Measurements from ENCODE around the gene NRG2. TPM values are rescaled to one million over a fixed set of nuclear protein-coding genes. Genes with fewer than 3 reads are reported as not detected.

Gene NRG2
- total and polyA plus RNA-seq, 2 of the 4 experiments (the other 2 are of a cell fraction) = 0.18 TPM; not detected in 1

GRCh38 chr5:139867581-139867980 lies 175.5 kb downstream of the NRG2 start:
- no peak overlapping the region for H2AK9ac ChIP-seq (replicated peaks; ENCODE audit: low read depth, low read length, poor library complexity)
- dilution Hi-C loops (cut with HindIII; ENCODE audit: low sequenced_read_pairs, unreplicated experiment) = no loop called here
- no TSS peak for BruUV-seq (replicated peaks)
- H2BK15ac ChIP-seq (ENCODE audit: low read depth, low read length) = no peak overlapping the region
- no peak overlapping the region for H4K8ac ChIP-seq (ENCODE audit: low read depth in 2 of 2, low read length in 2 of 2)
- TF ChIP-seq MAFK (IDR thresholded peaks at IDR 0.05; ENCODE audit: low read depth, low read length) = no peak
- TF ChIP-seq CTCF (conservative IDR thresholded peaks at IDR 0.05; ENCODE audit: low read depth, low read length) = no peak
- TF ChIP-seq BHLHE40 (IDR thresholded peaks at IDR 0.05; ENCODE audit: low read depth, low read length) = no peak
- no peak for TF ChIP-seq POLR2A (IDR thresholded peaks at IDR 0.05; ENCODE audit: low read depth, low read length)
- no peak for TF ChIP-seq RFX5 (IDR thresholded peaks at IDR 0.05; ENCODE audit: low read depth, low read length)
- TF ChIP-seq RAD21 (IDR thresholded peaks at IDR 0.05; ENCODE audit: low read length) = no peak
- no peak for TF ChIP-seq MAZ (IDR thresholded peaks at IDR 0.05; ENCODE audit: borderline replicate concordance, low read depth, low read length)
- no peak for TF ChIP-seq SMC3 (IDR thresholded peaks at IDR 0.05; ENCODE audit: low read depth, low read length)
- TF ChIP-seq RCOR1 (IDR thresholded peaks at IDR 0.05; ENCODE audit: insufficient replicate concordance, low read length) = no peak
- no peak for TF ChIP-seq MXI1 (IDR thresholded peaks at IDR 0.05; ENCODE audit: borderline replicate concordance, low read depth, low read length)
- TF ChIP-seq FOS (IDR thresholded peaks at IDR 0.05; ENCODE audit: low read depth, low read length) = no peak
- no peak for TF ChIP-seq USF2 (IDR thresholded peaks at IDR 0.05; ENCODE audit: low read depth, low read length)
- TF ChIP-seq CHD1 (IDR thresholded peaks at IDR 0.05; ENCODE audit: low read depth, low read length) = no peak
- no peak for TF ChIP-seq NFE2L2 (IDR thresholded peaks at IDR 0.05; ENCODE audit: low read depth, low read length)
- TF ChIP-seq CEBPB (IDR thresholded peaks at IDR 0.05; ENCODE audit: low read depth, low read length) = no peak
- no peak for TF ChIP-seq ELK1 (IDR thresholded peaks at IDR 0.05; ENCODE audit: borderline replicate concordance, low read depth, low read length)
- H3K4me3 ChIP-seq (ENCODE audit: insufficient read depth, low read depth, low read length) = no peak overlapping the region
- no peak overlapping the region for H2BK120ac ChIP-seq (ENCODE audit: low read depth, low read length)
- H3K27ac ChIP-seq (ENCODE audit: insufficient read depth, low read length) = no peak overlapping the region
- H4K5ac ChIP-seq (ENCODE audit: low read depth, low read length) = no peak overlapping the region
- H3K14ac ChIP-seq (replicated peaks; ENCODE audit: low read depth, low read length) = no peak overlapping the region
- no peak overlapping the region for H2AFZ ChIP-seq (replicated peaks; ENCODE audit: low read length, poor library complexity)
- no peak overlapping the region for H2BK20ac ChIP-seq (ENCODE audit: low read depth, low read length)
- no peak for ATAC-seq (ENCODE audit: low read depth)
- ChIA-PET POLR2A (ENCODE audit: unreplicated experiment) (no interaction called here), CTCF (interaction anchor here (1.3 kb wide), 1 partner anchor 80 kb away, joined by 5 read pairs; no protein-coding TSS in a partner anchor)
- DNase-seq = no peak
- no peaks in the 10 kb centered on the region for H3K4me1 ChIP-seq (ENCODE audit: control insufficient read depth, insufficient read depth, low read length)
- H3K56ac ChIP-seq (ENCODE audit: extremely low read depth, insufficient read depth, low read length) = no peak overlapping the region
- no peaks in the 10 kb centered on the region for H3K36me3 ChIP-seq (ENCODE audit: control insufficient read depth, insufficient read depth, low read length)
- no peaks in the 10 kb centered on the region for H3K79me1 ChIP-seq (ENCODE audit: low read depth in 1 of 2, low read length in 2 of 2)
- in situ Hi-C loops (cut with MboI; ENCODE audit: low sequenced_read_pairs) = no loop called here
- peaks cover 71% of the 10 kb centered on the region for H3K27me3 ChIP-seq (ENCODE audit: control insufficient read depth, insufficient read depth, low read length)
- H3K9ac ChIP-seq (ENCODE audit: low read depth, low read length) = no peak overlapping the region
- no peak overlapping the region for H2BK5ac ChIP-seq (ENCODE audit: low read depth, low read length, poor library complexity, severe bottlenecking)
- no peaks in the 10 kb centered on the region for H3K9me1 ChIP-seq (ENCODE audit: insufficient read depth, low read length)
- H4K20me1 ChIP-seq (ENCODE audit: insufficient read depth, low read length) = no peaks in the 10 kb centered on the region
- H3K18ac ChIP-seq (ENCODE audit: low read depth, low read length) = no peak overlapping the region
- H4K91ac ChIP-seq (ENCODE audit: insufficient read depth, low read depth, low read length) = no peak overlapping the region
- H2AK5ac ChIP-seq (ENCODE audit: low read depth, low read length) = no peak overlapping the region
- H3K9me3 ChIP-seq (ENCODE audit: control insufficient read depth, insufficient read depth, low read length) = no peaks in the 10 kb centered on the region
- intact Hi-C loops (cut with micrococcal nuclease) = no loop called here
- no peak overlapping the region for H3K23ac ChIP-seq (ENCODE audit: low read depth, low read length)
- no peak overlapping the region for H3K4ac ChIP-seq (ENCODE audit: low read depth, low read length)
- H3K4me2 ChIP-seq (ENCODE audit: low read depth, low read length) = no peak overlapping the region

All from IMR-90 (cell line).